Stimulated activated effector memory CD8-positive, alpha-beta T cell treated with anti-CD3 and anti-CD28 coated beads, Interleukin-12 subunit alpha, Interleukin-12 subunit beta, amount 100 ng/mL, for 72 hours (primary cell): ENCODE results near the gene PKD1.

Experiments
- ATAC-seq: fragments of 150-1000 bp; cut with Tn5 transposase; 2 replicates; pipeline ENCODE4 v1.10.0; 2021
- DNase-seq, 2 donors: peaks; one replicate each; pipeline ENCODE4 v3.0.0; 2021 to 2022; ENCODE audit warnings: low spot score in 2 of 2
- H3K27ac Mint-ChIP-seq: one replicate; pipeline ENCODE4 v1.8.0; 2022; ENCODE audit warnings: mild to moderate bottlenecking, mixed read lengths
- H3K36me3 Mint-ChIP-seq: one replicate; pipeline ENCODE4 v1.8.0; 2022; ENCODE audit warnings: mild to moderate bottlenecking, mixed read lengths
- H3K4me1 Mint-ChIP-seq: one replicate; pipeline ENCODE4 v1.8.0; 2022; ENCODE audit warnings: mixed read lengths
- H3K4me3 Mint-ChIP-seq: one replicate; pipeline ENCODE4 v1.8.0; 2022; ENCODE audit warnings: mild to moderate bottlenecking, mixed read lengths
- H3K9me3 Mint-ChIP-seq: one replicate; pipeline ENCODE4 v1.8.0; 2022; ENCODE audit warnings: mixed read lengths

The PKD1 gene

DNA sequence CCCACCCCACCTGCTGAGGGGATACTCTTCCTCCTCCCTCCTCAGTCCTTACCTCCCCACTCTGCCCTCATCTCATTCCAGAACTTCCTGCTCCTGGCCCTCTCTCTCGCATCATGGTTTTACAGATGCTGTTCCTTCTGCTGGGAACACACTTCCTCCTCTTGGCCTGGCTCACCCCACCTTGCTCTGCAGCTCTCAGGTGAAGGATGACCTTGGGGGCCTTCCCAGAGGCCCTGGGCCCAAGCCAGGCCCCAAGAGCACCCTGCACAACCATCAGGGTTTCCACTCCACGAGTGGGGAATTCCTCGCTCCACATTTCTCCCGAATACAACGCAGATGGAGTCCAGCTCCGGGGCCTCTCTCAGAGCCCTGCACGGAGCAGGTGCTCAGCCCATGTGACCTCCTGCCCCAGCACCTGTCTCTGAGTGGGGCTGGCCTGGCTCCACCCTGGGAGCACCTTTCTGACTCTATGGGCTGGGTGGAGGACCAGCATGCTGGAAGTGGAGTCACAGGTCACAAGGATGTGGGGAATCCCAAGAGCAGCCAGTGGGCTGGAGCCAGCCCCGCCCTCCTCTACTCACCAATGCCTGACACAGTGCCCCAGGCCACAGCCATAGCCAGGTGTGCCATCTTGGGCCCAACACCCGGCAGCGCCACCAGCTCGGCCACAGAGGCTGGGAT, 92.6 kb downstream of the PKD1 start:
- DNase-seq (no peak), ATAC-seq (no peak)
- Mint-ChIP-seq H3K4me3 (no peak overlapping the region), H3K4me1 (peaks cover 12% of the 10 kb centered on the region), H3K27ac (peak overlapping the region; percentile 84), H3K36me3 (no peaks in the 10 kb centered on the region), H3K9me3 (no peaks in the 10 kb centered on the region)

- Mint-ChIP-seq H3K27ac (peak overlapping the region; percentile 84), H3K4me1 (peaks cover 12% of the 10 kb centered on the region), H3K9me3 (no peaks in the 10 kb centered on the region), H3K36me3 (no peaks in the 10 kb centered on the region), H3K4me3 (no peak overlapping the region)
- ATAC-seq (no peak), DNase-seq (no peak)
These were observed 93.3 kb downstream of the PKD1 start for GRCh38 chr16:2042171-2042985.

DNA sequence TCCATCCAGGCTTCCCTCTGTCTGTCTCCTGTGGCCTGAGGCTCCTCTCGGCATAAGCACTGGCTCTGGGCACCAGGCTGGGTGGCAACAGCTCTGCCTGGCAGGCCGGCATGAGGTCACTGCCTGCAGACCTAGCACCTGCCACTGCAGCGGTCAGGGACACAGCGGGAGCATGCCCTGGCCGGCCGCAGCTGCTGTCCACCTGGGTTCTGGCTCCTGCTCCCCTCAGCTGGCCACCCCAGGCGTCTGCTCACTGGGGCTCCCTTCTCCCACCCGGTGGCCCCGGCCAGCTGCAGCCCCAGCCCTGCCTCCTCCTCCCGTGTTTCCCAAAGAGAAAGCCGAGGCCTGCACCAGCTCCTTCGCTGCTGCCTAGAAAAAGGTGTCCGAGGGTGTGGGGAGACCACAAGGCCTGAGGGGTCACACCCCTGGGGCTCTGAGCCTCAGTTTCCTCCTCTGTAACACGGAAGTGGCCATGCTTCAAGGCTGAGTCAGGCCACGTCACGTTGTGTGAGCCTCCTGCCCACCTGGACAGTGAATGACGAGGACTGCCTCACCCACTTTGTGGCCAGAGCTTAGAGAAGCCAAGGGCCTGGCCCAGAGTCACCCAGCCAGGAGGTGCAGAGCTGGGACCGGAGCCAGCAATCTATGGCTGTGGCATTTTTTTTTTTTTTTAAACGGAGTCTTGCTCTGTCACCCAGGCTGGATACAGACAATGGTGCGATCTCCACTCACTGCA, 94.7 kb downstream of the PKD1 start:
- Mint-ChIP-seq H3K27ac (no peak overlapping the region), H3K4me3 (no peak overlapping the region), H3K9me3 (no peaks in the 10 kb centered on the region), H3K4me1 (no peaks in the 10 kb centered on the region), H3K36me3 (no peaks in the 10 kb centered on the region)
- no peak for ATAC-seq
- DNase-seq = no peak

GRCh38 chr16:2040041-2040786, 95.5 kb downstream of the PKD1 start:
- ATAC-seq (no peak), DNase-seq (no peak)
- Mint-ChIP-seq H3K4me3 (no peak overlapping the region), H3K36me3 (no peaks in the 10 kb centered on the region), H3K9me3 (no peaks in the 10 kb centered on the region), H3K27ac (no peak overlapping the region), H3K4me1 (no peaks in the 10 kb centered on the region)

DNA sequence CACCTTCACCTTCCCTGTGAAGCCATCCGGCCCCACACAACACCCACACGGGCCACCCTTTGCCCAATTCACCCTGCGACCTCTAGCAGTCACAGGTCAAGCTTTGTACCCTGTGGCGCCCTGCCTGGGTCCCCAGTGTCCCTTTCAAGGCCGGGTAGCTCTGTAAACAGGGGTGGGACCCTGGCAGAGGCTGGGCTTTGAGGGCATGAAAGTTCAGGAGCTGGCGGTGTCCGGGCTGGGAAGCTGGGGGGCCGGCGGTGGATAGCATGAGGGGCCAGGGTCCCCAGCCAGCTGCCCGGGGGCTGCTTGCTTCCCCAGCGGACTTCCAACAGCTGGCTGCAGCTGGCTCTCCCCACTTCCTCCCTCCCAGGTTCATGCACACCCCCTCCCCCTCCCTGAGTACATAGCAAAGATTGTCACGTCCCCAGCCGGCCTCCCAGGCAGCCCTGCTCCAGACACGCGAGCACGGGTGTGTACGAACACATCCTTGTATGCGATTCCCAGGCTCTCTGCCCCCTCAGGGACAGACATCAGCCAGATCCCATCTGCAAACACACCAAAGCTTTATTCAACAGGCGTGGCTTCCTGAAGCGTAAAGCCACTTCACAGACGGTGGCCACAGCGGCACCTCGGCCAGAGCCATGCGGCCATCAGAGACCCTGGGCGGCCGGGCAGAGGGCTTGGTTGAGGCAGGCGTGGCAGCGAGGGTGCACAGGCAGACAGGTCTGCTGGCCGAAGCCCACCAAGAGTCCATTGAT, 96.2 kb downstream of the PKD1 start:
- Mint-ChIP-seq H3K4me1 (no peaks in the 10 kb centered on the region), H3K27ac (no peak overlapping the region), H3K36me3 (no peaks in the 10 kb centered on the region), H3K9me3 (no peaks in the 10 kb centered on the region), H3K4me3 (no peak overlapping the region)
- ATAC-seq (no peak), DNase-seq (no peak)
